Activated CD4-positive, alpha-beta T cell treated with anti-CD3 and anti-CD28 coated beads, Interleukin-10, Interleukin-2, amounts not matched to agents 100 ng/mL and 50 ng/mL, durations not matched to agents 16 hours and 8 hours (primary cell): ENCODE measurements around the gene LMNA.

ENCODE experiments used
- DNase-seq: peaks from one replicate; pipeline ENCODE4 v3.0.0-alpha.2; 2020

The LMNA gene

GRCh38 chr1:156143765-156144489, 29.4 kb downstream of the LMNA start:
- no peak for DNase-seq

- no peak for DNase-seq
Observed at GRCh38 chr1:156144742-156145141, 30.2 kb downstream of the LMNA start.

- no peak for DNase-seq
Observed at GRCh38 chr1:156145650-156146019, 31.1 kb downstream of the LMNA start.

- DNase-seq: peak; percentile 87
Observed at GRCh38 chr1:156146020-156146768, 31.7 kb downstream of the LMNA start.

- peak; percentile 48 for DNase-seq
Observed at GRCh38 chr1:156146769-156147405, 32.4 kb downstream of the LMNA start.

GRCh38 chr1:156148216-156148615, 33.7 kb downstream of the LMNA start:
- no peak for DNase-seq

- no peak for DNase-seq
Observed at GRCh38 chr1:156149374-156150332, 35.1 kb downstream of the LMNA start.

- no peak for DNase-seq
Observed at GRCh38 chr1:156150333-156151011, 36.0 kb downstream of the LMNA start.

GRCh38 chr1:156151093-156151688, 36.7 kb downstream of the LMNA start:
- DNase-seq: no peak

- DNase-seq: no peak
Observed at GRCh38 chr1:156152628-156153027, 38.1 kb downstream of the LMNA start.

- no peak for DNase-seq
Observed at GRCh38 chr1:156153362-156153761, 38.9 kb downstream of the LMNA start, which contains the start of gene SEMA4A. Gene SEMA4A (plus strand): TSS chr1:156153585. CDS start chr1:156154579, 994 bp downstream.

- DNase-seq: peak; percentile 78
Observed at GRCh38 chr1:156154317-156154749, 39.8 kb downstream of the LMNA start.

- no peak for DNase-seq
Observed at GRCh38 chr1:156155756-156156510, 41.4 kb downstream of the LMNA start.

- DNase-seq: no peak
Observed at GRCh38 chr1:156157506-156157905, 43.0 kb downstream of the LMNA start.

- no peak for DNase-seq
Observed at GRCh38 chr1:156157966-156158365, 43.5 kb downstream of the LMNA start.

GRCh38 chr1:156160000-156160742, 45.7 kb downstream of the LMNA start:
- no peak for DNase-seq

- peak; percentile 76 for DNase-seq
Observed at GRCh38 chr1:156160743-156161171, 46.2 kb downstream of the LMNA start.

GRCh38 chr1:156162430-156163037, 48.0 kb downstream of the LMNA start:
- no peak for DNase-seq

GRCh38 chr1:156163712-156164111, 49.2 kb downstream of the LMNA start:
- no peak for DNase-seq
